GM12878 (cell line): Measurements from ENCODE around the gene ASH1L. TPM values are rescaled to one million over a fixed set of nuclear protein-coding genes. Genes with fewer than 3 reads are reported as not detected.

Source experiments
- ATAC-seq: fragments of 200-7000 bp; cut with Tn5 transposase; 3 replicates; pipeline ENCODE4 v1.9.1; 2020; ENCODE audit warnings: mild to moderate bottlenecking, moderate library complexity
- BruUV-seq: library from RNA; stranded (reverse); fragments of 400-500 nt; replicated peaks from 2 replicates; lab custom pipeline; 2021; lab: Mats Ljungman, UMichigan
- CTCF ChIA-PET: fragments of 300-600 bp; sonication (Branson Sonifier 250); formaldehyde crosslinking; extraction: SDS; loops from one replicate; lab custom pipeline; 2021; ENCODE audit warnings: inconsistent platforms; lab: Yijun Ruan, JAX
- POLR2A ChIA-PET: fragments of 350-600 bp; formaldehyde crosslinking; extraction: SDS; loops from one replicate; lab custom pipeline; 2021; ENCODE audit warnings: inconsistent platforms; lab: Charles Lee
- RAD21 ChIA-PET: fragments of 300-600 bp; sonication (Branson Sonifier 250); formaldehyde crosslinking; loops from one replicate; lab custom pipeline; 2023; ENCODE audit warnings: antibody characterized with exemption; ENCODE audit not compliant: unreplicated experiment; lab: Charles Lee
- SMC1A ChIA-PET: fragments of 300-600 bp; sonication (Branson Sonifier 250); formaldehyde crosslinking; loops from one replicate; lab custom pipeline; 2023; ENCODE audit not compliant: unreplicated experiment, uncharacterized antibody; lab: Charles Lee
- DNase-seq: peaks from one replicate; pipeline ENCODE4 v3.0.0-alpha.2; 2011; ENCODE audit warnings: low read depth, low spot score
- FAIRE-seq: peaks from 3 replicates; lab custom pipeline; 2011; peaks lifted over from hg19 to GRCh38; lab: Jason Lieb, UNC
- H2AFZ ChIP-seq: 2 replicates; pipeline ENCODE4 v1.6.0; 2011; ENCODE audit warnings: low read depth, low read length, control low read depth; ENCODE audit not compliant: control insufficient read depth
- H3K27ac ChIP-seq: 2 replicates; pipeline ENCODE4 v1.5.1; 2011; ENCODE audit warnings: control low read depth; ENCODE audit not compliant: control insufficient read depth, insufficient read depth
- H3K27me3 ChIP-seq, 2 experiments: replicated peaks in 1 of 2; 2 replicates each; pipeline versions ENCODE4 v1.6.0 to v1.6.1; 2011; ENCODE audit warnings: low read length in 1 of 2; ENCODE audit not compliant: control insufficient read depth in 2 of 2, insufficient read depth in 2 of 2
- H3K36me3 ChIP-seq, 2 experiments: 2 replicates each; pipeline ENCODE4 v1.5.1; 2011; ENCODE audit warnings: low read length in 1 of 2; ENCODE audit not compliant: control insufficient read depth in 2 of 2, insufficient read depth in 2 of 2
- H3K4me1 ChIP-seq: 2 replicates; pipeline ENCODE4 v1.6.1; 2011; ENCODE audit warnings: mild to moderate bottlenecking, low read length, moderate library complexity, mixed read lengths; ENCODE audit not compliant: control insufficient read depth, insufficient read depth
- H3K4me2 ChIP-seq: 2 replicates; pipeline ENCODE4 v1.6.0; 2011; ENCODE audit warnings: control low read depth; ENCODE audit not compliant: control insufficient read depth, insufficient read depth
- H3K4me3 ChIP-seq: fragments of 200-600 bp; sonication (generic); 2 replicates; pipeline ENCODE4 v1.5.1; 2016
- H3K79me2 ChIP-seq: 2 replicates; pipeline ENCODE4 v1.6.0; 2011; ENCODE audit warnings: low read length; ENCODE audit not compliant: control insufficient read depth, insufficient read depth
- H3K9ac ChIP-seq: 2 replicates; pipeline ENCODE4 v1.8.0; 2011; ENCODE audit warnings: low read length, control low read depth, mixed read lengths; ENCODE audit not compliant: control insufficient read depth, insufficient read depth
- H3K9me3 ChIP-seq: replicated peaks from 3 replicates; pipeline ENCODE4 v1.5.1; 2011; ENCODE audit warnings: mild to moderate bottlenecking, low read length; ENCODE audit not compliant: control insufficient read depth, insufficient read depth
- H4K20me1 ChIP-seq: 2 replicates; pipeline ENCODE4 v1.6.0; 2011; ENCODE audit not compliant: control insufficient read depth, insufficient read depth
- CTCF ChIP-seq, 3 experiments: IDR thresholded peaks in 2 of 3; conservative IDR thresholded peaks in 1 of 3; 2 replicates each; pipeline ENCODE4 v1.5.1; 2011; ENCODE audit warnings: low read depth in 3 of 3, low read length in 3 of 3, mild to moderate bottlenecking in 3 of 3, control low read depth in 2 of 3, moderate library complexity in 2 of 3, inconsistent platforms in 1 of 3, mixed read lengths in 1 of 3; ENCODE audit not compliant: control insufficient read depth in 2 of 3, insufficient read depth in 1 of 3; ENCODE audit errors: extremely low read depth in 1 of 3
- SIX5 ChIP-seq: IDR thresholded peaks from 2 replicates; pipeline ENCODE4 v1.6.1; 2011; ENCODE audit warnings: mild to moderate bottlenecking, low read depth, low read length, moderate library complexity; ENCODE audit not compliant: severe bottlenecking
- WGBS: methylation state at CpG from one replicate; pipeline ENCODE4 v1.1.6; 2016; ENCODE audit warnings: low lambda C conversion rate; ENCODE audit not compliant: insufficient replicate concordance, insufficient coverage; ENCODE audit errors: missing lambda C conversion rate; 5-methylcytosine and 5-hydroxymethylcytosine counted together
- in situ Hi-C: fragments of 300-500 bp; cut with MboI; formaldehyde crosslinking; loops from 9 replicates; pipeline ENCODE4 v1.14.3; 2018; ENCODE audit warnings: mixed read lengths
- intact Hi-C: fragments of 100-400 bp; cut with micrococcal nuclease; formaldehyde crosslinking; loops from one replicate; pipeline ENCODE4 v1.14.2; 2022; ENCODE audit not compliant: unreplicated experiment
- polyA plus RNA-seq, 11 experiments: library from polyadenylated mRNA; depleted of rRNA in 4 of 11; unstranded in 6 of 11; stranded (reverse) in 5 of 11; fragments of >200 nt; fragmentation: Nextera tagmentation in 4 of 11; fragmentation: Illumina TruSeq in 1 of 11; extraction: Ambion mirVana in 4 of 11; extraction: Trizol in 1 of 11; gene quantifications; 1 replicate in 1 of 11; 2 replicates in 10 of 11; pipeline versions ENCODE4 v1.2.1 to v1.2.3, GENCODE V29; 2011 to 2016; ENCODE audit warnings: inconsistent platforms in 2 of 11, missing spikeins in 2 of 11, low read depth in 1 of 11
- total RNA-seq, 4 experiments: library from RNA; depleted of rRNA in 3 of 4; stranded (reverse); fragments of >200 nt in 3 of 4; fragmentation: Illumina TruSeq in 1 of 4; extraction: Trizol in 1 of 4; gene quantifications; 2 replicates each; pipeline versions ENCODE4 v1.2.1 to v1.2.3, GENCODE V29; 2013 to 2021

Gene ASH1L
- total and polyA plus RNA-seq, 10 of the 15 experiments (the other 5 are each of a cell fraction or from before 2014, with no cell fraction given) = 1.7 to 23.9 (median 16.6) TPM

- no peak overlapping the region for H3K27ac ChIP-seq
Measured at GRCh38 chr1:155321639-155322503, 240.7 kb downstream of the ASH1L start.

More at GRCh38 chr1:155321639-155322503, 240.7 kb downstream of the ASH1L start:
- CTCF ChIA-PET = interaction anchor here (0.7 to 9.6 kb wide), 16 partner anchors 10 to 277 kb away, joined by 3 to 225 read pairs (median 8); partner anchors contain the start of genes CLK2, ENTREP3, FDPS and KRTCAP2
- Histone ChIP-seq H3K27me3 (no peaks in the 10 kb centered on the region), H3K4me3 (peak overlapping the region; percentile 88), H3K79me2 (no peaks in the 10 kb centered on the region; the same call in none of the 2 replicates), H2AFZ (no peak overlapping the region), H3K9ac (no peak overlapping the region), H4K20me1 (no peaks in the 10 kb centered on the region), H3K4me2 (peak overlapping the region; percentile 90), H3K36me3 (peaks cover 7 to 18% of the 10 kb centered on the region in 2 experiments), H3K4me1 (peaks cover 7% of the 10 kb centered on the region), H3K9me3 (no peaks in the 10 kb centered on the region)
- no peak for ATAC-seq
- 89% methylated on average over 25 of the region's 27 CpGs for WGBS
- SMC1A ChIA-PET = interaction anchor here (0.8 to 6.8 kb wide), 11 partner anchors 10 to 183 kb away, joined by 3 to 57 read pairs (median 6); partner anchors contain the start of genes CLK2, FDPS, HCN3 and PKLR
- in situ Hi-C loops (no loop called here), intact Hi-C loops (loop anchor here (2.0 to 5.0 kb wide), 2 partner anchors 115 to 270 kb away; partner anchors contain the start of gene THBS3)
- RAD21 ChIA-PET = interaction anchor here (1.5 to 5.4 kb wide), 5 partner anchors 17 to 71 kb away, joined by 3 to 81 read pairs (median 8); partner anchors contain the start of gene CLK2
- FAIRE-seq = no peak
- TF ChIP-seq SIX5 (no peak), CTCF (IDR thresholded peaks at IDR 0.05 in 2 of 3, conservative IDR thresholded peaks at IDR 0.05 in 1 of 3; ENCODE audit: control insufficient read depth in 2 of 3, extremely low read depth in 1 of 3, insufficient read depth in 1 of 3, low read depth in 3 of 3, low read length in 3 of 3) (0 out of 6 replicates have a peak, but pooled peaks of 1 of the 3 experiments have one; percentile 2)
- DNase-seq = no peak
- POLR2A ChIA-PET = interaction anchor here (0.7 to 4.3 kb wide), 9 partner anchors 13 to 114 kb away, joined by 3 to 28 read pairs (median 3); partner anchors contain the start of genes CLK2, FDPS, MTX1 and THBS3
- no TSS peak for BruUV-seq
